ENCODE measurements around the gene AAK1. TPM values are rescaled to one million over a fixed set of nuclear protein-coding genes. Genes with fewer than 3 reads are reported as not detected.
"Not testable (repeated sequence)": the region's sequence is repeated elsewhere in the genome, so short reads cannot be mapped to it uniquely, and the experiment has no call there.

The AAK1 gene
- total RNA-seq, 4 donors from 2014 or later = 44.3 to 85.0 (median 60.3) TPM

DNA sequence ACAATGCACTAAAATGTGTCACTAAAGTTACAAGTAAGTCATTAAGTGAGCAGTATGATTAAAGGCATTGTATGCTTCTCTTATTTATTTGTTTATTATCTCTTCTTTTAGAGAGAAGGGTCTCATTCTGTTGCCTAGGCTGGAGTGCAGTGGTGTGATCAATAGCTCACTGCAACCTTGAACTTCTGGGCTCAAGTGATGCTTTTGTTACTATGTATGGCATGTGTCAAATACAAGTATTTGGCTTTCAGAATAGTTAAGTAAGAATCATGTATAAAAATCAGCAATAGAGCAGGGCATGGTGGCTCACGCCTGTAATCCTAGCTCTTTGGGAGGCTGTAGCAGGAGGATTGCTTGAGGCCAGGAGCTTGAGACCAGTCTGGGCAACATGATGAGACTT lies 15.8 kb upstream of the AAK1 start:
- Histone ChIP-seq H3K4me1 (no peaks in the 10 kb centered on the region), H3K27ac (no peak overlapping the region), H3K36me3 (no peaks in the 10 kb centered on the region), H3K4me3 (no peak overlapping the region), H3K27me3 (no peaks in the 10 kb centered on the region), H3K9me3 (peaks cover 0 to 3% (median 0%) of the 10 kb centered on the region in 4 donors)
- no peak for TF ChIP-seq POLR2A (IDR thresholded peaks at IDR 0.05)
- TF ChIP-seq, protein P1, sequence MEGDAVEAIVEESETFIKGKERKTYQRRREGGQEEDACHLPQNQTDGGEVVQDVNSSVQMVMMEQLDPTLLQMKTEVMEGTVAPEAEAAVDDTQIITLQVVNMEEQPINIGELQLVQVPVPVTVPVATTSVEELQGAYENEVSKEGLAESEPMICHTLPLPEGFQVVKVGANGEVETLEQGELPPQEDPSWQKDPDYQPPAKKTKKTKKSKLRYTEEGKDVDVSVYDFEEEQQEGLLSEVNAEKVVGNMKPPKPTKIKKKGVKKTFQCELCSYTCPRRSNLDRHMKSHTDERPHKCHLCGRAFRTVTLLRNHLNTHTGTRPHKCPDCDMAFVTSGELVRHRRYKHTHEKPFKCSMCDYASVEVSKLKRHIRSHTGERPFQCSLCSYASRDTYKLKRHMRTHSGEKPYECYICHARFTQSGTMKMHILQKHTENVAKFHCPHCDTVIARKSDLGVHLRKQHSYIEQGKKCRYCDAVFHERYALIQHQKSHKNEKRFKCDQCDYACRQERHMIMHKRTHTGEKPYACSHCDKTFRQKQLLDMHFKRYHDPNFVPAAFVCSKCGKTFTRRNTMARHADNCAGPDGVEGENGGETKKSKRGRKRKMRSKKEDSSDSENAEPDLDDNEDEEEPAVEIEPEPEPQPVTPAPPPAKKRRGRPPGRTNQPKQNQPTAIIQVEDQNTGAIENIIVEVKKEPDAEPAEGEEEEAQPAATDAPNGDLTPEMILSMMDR (IDR thresholded peaks at IDR 0.05) = no peak
- DNase-seq = no peak

DNA sequence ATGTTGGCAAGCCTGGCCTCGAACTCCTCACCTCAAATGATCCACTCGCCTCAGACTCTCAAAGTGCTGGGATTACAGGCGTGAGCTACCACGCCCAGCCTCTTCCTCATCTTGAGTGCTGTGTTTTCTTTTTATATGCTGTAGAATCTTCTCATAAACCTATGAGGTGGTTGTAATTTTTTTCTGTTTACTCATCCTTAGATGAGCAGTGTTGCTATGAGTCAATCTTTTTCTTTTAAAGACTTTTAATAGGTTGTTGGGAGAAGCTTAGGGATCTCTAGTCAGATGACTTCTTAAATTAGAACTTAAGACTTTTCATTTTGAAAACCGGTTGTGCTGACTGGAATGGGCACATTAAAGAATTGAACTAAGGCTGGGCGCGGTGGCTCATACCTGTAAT lies 8.7 kb upstream of the AAK1 start:
- no peak for DNase-seq
- Histone ChIP-seq H3K4me3 (no peak overlapping the region), H3K4me1 (peaks cover 0 to 11% (median 2%) of the 10 kb centered on the region in 4 donors), H3K27ac (no peak overlapping the region), H3K9me3 (no peaks in the 10 kb centered on the region), H3K36me3 (no peaks in the 10 kb centered on the region), H3K27me3 (no peaks in the 10 kb centered on the region)
- TF ChIP-seq, protein P1 (IDR thresholded peaks at IDR 0.05) = no peak
- TF ChIP-seq POLR2A (IDR thresholded peaks at IDR 0.05) = no peak

DNA sequence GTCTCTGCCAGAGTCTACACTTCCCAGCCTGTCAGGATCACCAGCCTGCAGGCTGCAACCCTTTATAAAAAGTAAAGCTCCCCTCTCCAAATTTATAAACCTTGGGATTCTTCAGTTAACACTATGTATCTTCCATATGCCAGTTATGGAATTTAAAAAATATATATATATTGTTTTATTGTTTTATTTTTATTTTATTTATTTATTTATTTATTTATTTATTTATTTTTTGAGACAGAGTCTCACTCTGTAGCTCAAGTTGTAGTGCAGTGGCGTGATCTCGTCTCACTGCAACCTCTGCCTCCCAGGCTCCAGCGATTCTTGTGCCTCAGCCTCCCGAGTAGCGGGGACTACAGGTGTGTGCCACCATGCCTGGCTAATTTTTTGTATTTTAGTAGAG lies 3.7 kb upstream of the AAK1 start:
- H3K4me3 ChIP-seq, H3K36me3 ChIP-seq, DNase-seq, H3K9me3 ChIP-seq, H3K27me3 ChIP-seq: not testable (repeated sequence)
- Histone ChIP-seq H3K4me1 (peaks cover 0 to 20% (median 7%) of the 10 kb centered on the region in 4 donors), H3K27ac (peak overlapping the region in 1 of 4 donors; percentile 73)

DNA sequence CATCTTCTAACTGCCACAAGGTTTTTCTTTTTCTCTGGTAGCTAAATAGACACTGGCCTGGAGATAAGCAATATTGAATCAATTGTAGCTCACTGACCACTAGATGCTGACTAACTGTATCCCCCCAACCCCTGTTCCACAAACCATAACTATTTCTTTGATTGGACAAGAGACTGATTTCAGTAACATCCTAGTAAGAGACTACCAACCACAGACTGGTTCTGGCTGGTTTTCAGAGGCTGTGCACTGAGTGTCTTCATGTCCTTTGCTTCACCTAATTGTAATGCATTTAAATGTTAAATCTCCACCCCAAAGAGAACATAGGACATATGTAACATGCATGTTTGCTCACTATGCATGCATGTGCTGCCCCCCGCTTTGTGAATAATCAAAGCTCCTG lies 3.2 kb upstream of the AAK1 start:
- Histone ChIP-seq H3K36me3 (no peaks in the 10 kb centered on the region), H3K4me1 (peaks cover 0 to 24% (median 7%) of the 10 kb centered on the region in 4 donors), H3K27ac (peak overlapping the region in 2 of 4 donors; percentile 93 to 96), H3K9me3 (no peaks in the 10 kb centered on the region), H3K27me3 (no peaks in the 10 kb centered on the region), H3K4me3 (no peak overlapping the region)
- DNase-seq = no peak
- TF ChIP-seq POLR2A (IDR thresholded peaks at IDR 0.05) = no peak
- TF ChIP-seq, protein P1 (IDR thresholded peaks at IDR 0.05) = no peak

DNA sequence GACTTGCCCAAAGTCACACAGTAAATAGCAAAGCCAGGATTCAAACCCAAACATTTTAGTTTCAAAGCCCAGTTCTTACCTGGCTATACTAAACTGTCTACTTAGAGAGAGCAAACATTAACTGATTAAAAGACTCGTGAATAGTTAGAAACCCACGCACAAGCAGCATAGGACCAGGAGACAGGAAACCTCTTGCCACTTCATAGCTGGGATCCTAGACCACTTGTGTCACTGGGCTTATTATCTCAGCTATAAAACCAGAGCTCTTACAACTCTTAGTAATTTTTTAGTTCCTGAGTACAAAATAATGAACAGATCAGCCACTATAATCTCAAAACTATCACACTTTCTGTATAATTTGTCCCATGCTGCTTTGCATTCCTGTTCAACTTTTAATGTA lies 2.4 kb upstream of the AAK1 start:
- H3K27ac ChIP-seq = peak overlapping the region in 3 of 4 donors; percentile 93 to 96 (median 94)
- TF ChIP-seq POLR2A (IDR thresholded peaks at IDR 0.05) = no peak
- TF ChIP-seq, protein P1 (IDR thresholded peaks at IDR 0.05) = no peak
- H3K36me3 ChIP-seq = no peaks in the 10 kb centered on the region
- H3K9me3 ChIP-seq = no peaks in the 10 kb centered on the region
- H3K4me3 ChIP-seq = no peak overlapping the region
- peaks cover 0 to 32% (median 7%) of the 10 kb centered on the region in 4 donors for H3K4me1 ChIP-seq
- DNase-seq = no peak
- H3K27me3 ChIP-seq = no peaks in the 10 kb centered on the region

DNA sequence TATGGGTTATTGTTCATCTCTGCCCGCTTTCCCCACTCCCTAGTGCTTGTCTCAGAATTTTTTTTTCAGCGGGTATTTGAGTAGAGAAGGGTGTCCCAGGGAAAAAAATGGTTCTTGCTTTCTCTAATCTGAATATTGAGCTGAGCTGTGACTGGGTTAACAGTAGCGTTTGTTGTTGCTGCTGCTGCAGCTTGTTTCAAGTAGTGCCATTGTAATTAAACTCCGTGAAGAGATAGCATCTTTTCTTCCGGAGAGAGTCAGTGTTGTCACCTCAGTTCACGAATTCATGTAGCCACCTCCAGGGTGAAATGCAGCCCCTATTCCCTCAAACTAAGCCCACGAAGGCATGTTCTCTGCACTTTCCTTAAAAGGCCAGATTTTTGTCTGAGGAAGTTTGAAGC lies 1.5 kb upstream of the AAK1 start:
- Histone ChIP-seq H3K9me3 (no peaks in the 10 kb centered on the region), H3K27ac (peak overlapping the region; percentile 90 to 96 (median 94)), H3K36me3 (no peaks in the 10 kb centered on the region), H3K4me1 (peaks cover 0 to 41% (median 7%) of the 10 kb centered on the region in 4 donors), H3K27me3 (no peaks in the 10 kb centered on the region), H3K4me3 (peak overlapping the region; percentile 93 to 99 (median 98))
- TF ChIP-seq, protein P1 (IDR thresholded peaks at IDR 0.05) = no peak
- no peak for TF ChIP-seq POLR2A (IDR thresholded peaks at IDR 0.05)
- no peak for DNase-seq
